A549 (cell line): ENCODE measurements around the gene CHRM5.

Experiments used
- E2F6 ChIP-seq: IDR thresholded peaks from 2 replicates; pipeline ENCODE4 v1.6.1; 2012; ENCODE audit warnings: low read depth, borderline replicate concordance
- ESRRA ChIP-seq: fragments of 150-350 bp; IDR thresholded peaks from 2 replicates; pipeline ENCODE4 v1.6.1; 2014; ENCODE audit warnings: mild to moderate bottlenecking, low read length, borderline replicate concordance
- MAFK ChIP-seq: fragments of 450-650 bp; IDR thresholded peaks from 2 replicates; pipeline ENCODE4 v1.6.1; 2014; ENCODE audit not compliant: partially characterized antibody
- MAX ChIP-seq: IDR thresholded peaks from 2 replicates; pipeline ENCODE4 v1.6.1; 2012
- RAD21 ChIP-seq, 2 experiments: fragments of >200 bp in 1 of 2; sonication (Bioruptor Twin) in 1 of 2; formaldehyde crosslinking in 1 of 2; IDR thresholded peaks in 1 of 2; conservative IDR thresholded peaks in 1 of 2; 2 replicates in 1 of 2; 3 replicates in 1 of 2; pipeline ENCODE4 v1.6.1; 2012 to 2018; ENCODE audit warnings: inconsistent platforms in 1 of 2
- SMC3 ChIP-seq: fragments of >200 bp; sonication (Bioruptor Twin); formaldehyde crosslinking; IDR thresholded peaks from 3 replicates; pipeline ENCODE4 v1.6.1; 2018; ENCODE audit warnings: inconsistent platforms
- TF ChIP-seq, protein P1 (sequence below): fragments of >200 bp; sonication (Bioruptor Twin); formaldehyde crosslinking; IDR thresholded peaks from 3 replicates; pipeline ENCODE4 v1.5.1; 2016

DNA sequence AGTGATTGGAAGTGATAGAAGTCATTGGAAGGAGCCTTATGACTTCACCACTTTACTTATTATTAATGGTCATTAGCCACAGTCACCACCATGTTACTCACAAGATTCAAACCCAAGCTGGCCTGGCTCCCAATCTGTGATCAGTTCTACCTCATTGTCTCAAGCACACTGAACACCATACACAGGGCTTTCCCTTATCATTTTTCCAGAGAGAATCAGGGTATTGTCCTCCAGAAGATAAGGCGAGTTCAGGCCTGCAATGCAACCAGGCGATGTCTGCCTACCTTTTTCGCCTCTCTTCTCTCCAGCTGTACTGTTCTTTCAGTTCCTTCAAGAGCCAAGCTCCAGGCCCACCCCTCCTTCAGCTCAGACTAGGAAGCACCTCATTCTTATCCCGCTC, 108.5 kb downstream of the CHRM5 start:
- no peak for TF ChIP-seq MAX
- TF ChIP-seq, protein P1, sequence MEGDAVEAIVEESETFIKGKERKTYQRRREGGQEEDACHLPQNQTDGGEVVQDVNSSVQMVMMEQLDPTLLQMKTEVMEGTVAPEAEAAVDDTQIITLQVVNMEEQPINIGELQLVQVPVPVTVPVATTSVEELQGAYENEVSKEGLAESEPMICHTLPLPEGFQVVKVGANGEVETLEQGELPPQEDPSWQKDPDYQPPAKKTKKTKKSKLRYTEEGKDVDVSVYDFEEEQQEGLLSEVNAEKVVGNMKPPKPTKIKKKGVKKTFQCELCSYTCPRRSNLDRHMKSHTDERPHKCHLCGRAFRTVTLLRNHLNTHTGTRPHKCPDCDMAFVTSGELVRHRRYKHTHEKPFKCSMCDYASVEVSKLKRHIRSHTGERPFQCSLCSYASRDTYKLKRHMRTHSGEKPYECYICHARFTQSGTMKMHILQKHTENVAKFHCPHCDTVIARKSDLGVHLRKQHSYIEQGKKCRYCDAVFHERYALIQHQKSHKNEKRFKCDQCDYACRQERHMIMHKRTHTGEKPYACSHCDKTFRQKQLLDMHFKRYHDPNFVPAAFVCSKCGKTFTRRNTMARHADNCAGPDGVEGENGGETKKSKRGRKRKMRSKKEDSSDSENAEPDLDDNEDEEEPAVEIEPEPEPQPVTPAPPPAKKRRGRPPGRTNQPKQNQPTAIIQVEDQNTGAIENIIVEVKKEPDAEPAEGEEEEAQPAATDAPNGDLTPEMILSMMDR: no peak
- no peak for TF ChIP-seq SMC3
- TF ChIP-seq RAD21 (conservative IDR thresholded peaks at IDR 0.05 in 1 of 2, IDR thresholded peaks at IDR 0.05 in 1 of 2): no peak
- TF ChIP-seq E2F6: no peak
- TF ChIP-seq ESRRA: no peak
- no peak for TF ChIP-seq MAFK
